GM13976 (cell line): ENCODE results near the gene KLRG1.
A peak's percentile ranks its signal among the peaks of the same experiment; 100 is the strongest.

ENCODE experiments used
- DNase-seq: peaks from one replicate; pipeline ENCODE4 v3.0.0; 2012; ENCODE audit warnings: low spot score
- in situ Hi-C: fragments of 300-500 bp; cut with MboI; formaldehyde crosslinking; loops from one replicate; pipeline ENCODE4 v1.12.0; 2022; ENCODE audit warnings: low sequenced_read_pairs, mixed read lengths, inconsistent platforms; ENCODE audit not compliant: unreplicated experiment
- TF ChIP-seq, protein P1 (sequence below): IDR thresholded peaks from 2 replicates; pipeline ENCODE4 v1.5.1; 2012; ENCODE audit warnings: borderline replicate concordance, mild to moderate bottlenecking; ENCODE audit not compliant: insufficient read depth; ENCODE audit errors: extremely low read depth, missing control alignments, control extremely low read depth

The KLRG1 gene

DNA sequence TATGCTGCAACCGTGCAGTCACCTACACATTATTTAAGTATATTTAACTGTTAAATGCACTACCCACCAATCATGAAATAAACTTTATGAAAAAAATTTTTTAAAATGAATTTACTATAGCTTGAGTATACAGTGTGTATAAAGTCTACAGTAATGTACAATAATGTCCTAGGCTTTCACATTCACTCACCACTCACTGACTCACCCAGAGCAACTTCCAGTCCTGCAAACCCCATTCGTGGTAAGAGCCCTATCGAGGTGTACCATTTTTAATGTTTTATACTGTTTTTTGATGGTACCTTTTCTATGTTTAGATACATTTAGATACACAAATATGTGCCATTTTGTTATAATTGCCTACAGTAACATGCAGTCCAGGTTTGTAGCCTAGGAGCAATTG is 48.1 kb downstream of the KLRG1 start:
- in situ Hi-C loops: no loop called here
- TF ChIP-seq, protein P1, sequence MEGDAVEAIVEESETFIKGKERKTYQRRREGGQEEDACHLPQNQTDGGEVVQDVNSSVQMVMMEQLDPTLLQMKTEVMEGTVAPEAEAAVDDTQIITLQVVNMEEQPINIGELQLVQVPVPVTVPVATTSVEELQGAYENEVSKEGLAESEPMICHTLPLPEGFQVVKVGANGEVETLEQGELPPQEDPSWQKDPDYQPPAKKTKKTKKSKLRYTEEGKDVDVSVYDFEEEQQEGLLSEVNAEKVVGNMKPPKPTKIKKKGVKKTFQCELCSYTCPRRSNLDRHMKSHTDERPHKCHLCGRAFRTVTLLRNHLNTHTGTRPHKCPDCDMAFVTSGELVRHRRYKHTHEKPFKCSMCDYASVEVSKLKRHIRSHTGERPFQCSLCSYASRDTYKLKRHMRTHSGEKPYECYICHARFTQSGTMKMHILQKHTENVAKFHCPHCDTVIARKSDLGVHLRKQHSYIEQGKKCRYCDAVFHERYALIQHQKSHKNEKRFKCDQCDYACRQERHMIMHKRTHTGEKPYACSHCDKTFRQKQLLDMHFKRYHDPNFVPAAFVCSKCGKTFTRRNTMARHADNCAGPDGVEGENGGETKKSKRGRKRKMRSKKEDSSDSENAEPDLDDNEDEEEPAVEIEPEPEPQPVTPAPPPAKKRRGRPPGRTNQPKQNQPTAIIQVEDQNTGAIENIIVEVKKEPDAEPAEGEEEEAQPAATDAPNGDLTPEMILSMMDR: no peak
- DNase-seq: no peak

DNA sequence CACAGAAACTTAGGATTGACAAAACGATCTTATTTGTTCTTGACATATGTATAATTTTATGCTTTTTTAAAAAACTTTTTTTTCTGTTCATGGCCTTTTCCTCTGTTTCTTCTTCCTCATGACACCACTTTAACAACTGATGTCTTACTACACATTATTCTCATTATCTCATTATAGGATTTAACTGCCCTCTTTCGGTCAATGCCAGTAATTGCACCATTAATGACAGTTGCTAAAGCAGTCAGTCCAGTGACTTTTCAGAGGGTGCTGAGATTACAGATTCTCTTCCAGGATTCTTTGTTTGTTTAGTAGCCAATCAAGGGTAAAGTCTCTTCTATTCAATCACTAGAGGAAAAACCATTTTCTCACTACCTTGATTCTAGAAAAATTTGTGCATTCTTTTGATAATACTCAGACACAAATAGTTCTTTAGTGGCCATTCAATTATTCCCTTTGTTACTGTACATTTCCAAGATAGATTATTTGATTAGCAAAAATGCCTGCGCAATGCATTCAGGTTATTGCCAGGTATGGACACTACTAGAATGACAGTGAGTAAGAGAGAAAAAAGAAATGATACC is 50.1 kb downstream of the KLRG1 start:
- in situ Hi-C loops: no loop called here

DNA sequence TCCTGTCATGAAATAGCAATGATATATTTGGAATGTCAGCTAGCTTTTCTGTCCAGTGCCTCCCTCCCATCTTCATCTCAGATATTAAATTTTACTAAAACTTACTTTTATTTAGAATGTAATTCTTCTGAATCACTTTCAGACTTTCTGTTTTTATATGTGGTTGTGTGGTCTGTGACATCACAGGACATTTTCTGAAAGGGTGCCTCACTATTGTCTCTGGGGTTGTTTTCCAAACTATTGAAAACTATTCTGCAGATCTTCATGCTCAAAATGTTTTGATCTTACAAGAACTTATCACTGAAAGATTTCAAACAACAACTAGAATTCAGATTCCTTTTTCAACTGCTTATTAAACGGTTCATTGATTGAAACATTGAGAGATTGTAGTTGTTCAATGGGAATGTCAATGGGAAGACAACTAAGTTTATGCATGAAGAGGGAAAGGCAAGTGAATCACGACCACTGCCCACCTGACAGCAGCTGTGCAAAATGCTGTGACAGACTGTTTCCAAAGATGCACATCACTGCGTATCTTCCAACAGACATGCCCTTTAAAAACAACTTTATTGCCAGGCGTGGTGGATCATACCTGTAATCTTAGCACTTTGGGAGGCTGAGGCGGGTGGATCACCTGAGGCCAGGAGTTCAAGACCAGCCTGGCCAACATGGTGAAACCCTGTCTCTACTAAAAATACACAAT is 51.3 kb downstream of the KLRG1 start:
- in situ Hi-C loops: loop anchor here (5.0 to 10.0 kb wide), 2 partner anchors 88 to 356 kb away; no protein-coding TSS in a partner anchor
- TF ChIP-seq, protein P1: no peak
- DNase-seq: no peak

More for the DNA sequence above, 50.1 kb downstream of the KLRG1 start:
- TF ChIP-seq, protein P1: peak; percentile 71
- peak; percentile 76 for DNase-seq

GRCh38 chr12:9041321-9041720 is 52.0 kb downstream of the KLRG1 start:
- in situ Hi-C loops: loop anchor here (5.0 to 10.0 kb wide), 2 partner anchors 89 to 357 kb away; no protein-coding TSS in a partner anchor
- TF ChIP-seq, protein P1: no peak
- no peak for DNase-seq

GRCh38 chr12:9043766-9044165 is 54.4 kb downstream of the KLRG1 start:
- no peak for DNase-seq
- TF ChIP-seq, protein P1: no peak
- in situ Hi-C loops: loop anchor here (5.0 to 10.0 kb wide), 2 partner anchors 91 to 359 kb away; no protein-coding TSS in a partner anchor

DNA sequence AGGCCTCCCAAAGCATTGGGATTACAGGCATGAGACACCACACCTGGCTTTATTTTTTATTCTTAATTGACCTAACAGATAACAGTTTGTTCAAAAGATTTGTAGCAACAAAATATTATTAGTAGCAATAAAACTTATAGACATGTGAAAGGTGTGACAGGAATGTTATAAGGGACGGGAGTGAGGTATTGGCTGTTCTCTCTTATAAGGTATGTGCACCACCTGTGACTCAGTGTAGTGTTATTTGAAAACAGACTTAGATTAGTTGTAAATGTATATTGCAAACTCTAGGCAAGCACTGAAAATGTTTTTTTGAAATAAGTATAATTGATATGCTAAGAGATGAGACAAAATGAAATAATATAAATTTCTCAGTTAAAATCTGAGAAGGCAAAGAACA is 57.8 kb downstream of the KLRG1 start:
- in situ Hi-C loops: loop anchor here (10.0 kb wide), 1 partner anchor 362 kb away; no protein-coding TSS in a partner anchor
- TF ChIP-seq, protein P1: no peak
- DNase-seq: no peak
